D721Med (cell line): Measurements from ENCODE around the gene NAA15.
A peak's percentile ranks its signal among the peaks of the same experiment; 100 is the strongest.
"Not testable (repeated sequence)": the region's sequence is repeated elsewhere in the genome, so short reads cannot be mapped to it uniquely, and the experiment has no call there.

ENCODE experiments used
- DNase-seq: peaks from one replicate; pipeline ENCODE4 v3.0.0; 2011; ENCODE audit warnings: low spot score; ENCODE audit not compliant: insufficient read length
- FAIRE-seq: peaks from 2 replicates; lab custom pipeline; 2011; peaks lifted over from hg19 to GRCh38; lab: Jason Lieb, UNC
- CTCF ChIP-seq: IDR thresholded peaks from 2 replicates; pipeline ENCODE4 v1.5.1; 2012; ENCODE audit warnings: mild to moderate bottlenecking, control low read depth; ENCODE audit not compliant: insufficient read depth; ENCODE audit errors: missing control alignments

The NAA15 gene

GRCh38 chr4:139392797-139393196 is 91.5 kb downstream of the NAA15 start:
- FAIRE-seq (no peak), DNase-seq (no peak)
- no peak for TF ChIP-seq CTCF

- no peak for TF ChIP-seq CTCF
- DNase-seq: no peak
- no peak for FAIRE-seq
These were observed 100.1 kb downstream of the NAA15 start for GRCh38 chr4:139401368-139401767.

- DNase-seq (no peak), FAIRE-seq (no peak)
- TF ChIP-seq CTCF: no peak
These were observed 101.1 kb downstream of the NAA15 start for GRCh38 chr4:139402436-139402835.

GRCh38 chr4:139403462-139403861 is 102.2 kb downstream of the NAA15 start:
- FAIRE-seq: no peak
- DNase-seq: no peak
- TF ChIP-seq CTCF: peak; percentile 14

- FAIRE-seq: no peak
- TF ChIP-seq CTCF: no peak
- DNase-seq: no peak
These were observed 109.0 kb downstream of the NAA15 start for GRCh38 chr4:139410312-139410711.

- FAIRE-seq, DNase-seq: not testable (repeated sequence)
These were observed 113.4 kb downstream of the NAA15 start for GRCh38 chr4:139414671-139415210.

GRCh38 chr4:139416073-139416673 is 114.9 kb downstream of the NAA15 start:
- peak; percentile 53 for FAIRE-seq
- no peak for DNase-seq
- TF ChIP-seq CTCF: peak; percentile 56
